Astrocyte of the cerebellum (primary cell): ENCODE data around the gene MTMR1.
A peak's percentile ranks its signal among the peaks of the same experiment; 100 is the strongest.

ENCODE experiments used
- DNase-seq: peaks from one replicate; pipeline ENCODE4 v3.0.0-alpha.2; 2011; ENCODE audit warnings: low read depth
- H3K4me3 ChIP-seq: 2 replicates; pipeline ENCODE4 v1.5.1; 2011; ENCODE audit warnings: mild to moderate bottlenecking, low read depth, low read length, moderate library complexity
- in situ Hi-C: cut with HindIII; loops from 2 replicates; pipeline ENCODE4 v1.10.0; 2017; ENCODE audit warnings: low sequenced_read_pairs
- TF ChIP-seq, protein P1 (sequence below): IDR thresholded peaks from 2 replicates; pipeline ENCODE4 v1.5.1; 2012; ENCODE audit warnings: low read length, low read depth, moderate library complexity, mild to moderate bottlenecking; ENCODE audit errors: missing control alignments

MTMR1 gene

DNA sequence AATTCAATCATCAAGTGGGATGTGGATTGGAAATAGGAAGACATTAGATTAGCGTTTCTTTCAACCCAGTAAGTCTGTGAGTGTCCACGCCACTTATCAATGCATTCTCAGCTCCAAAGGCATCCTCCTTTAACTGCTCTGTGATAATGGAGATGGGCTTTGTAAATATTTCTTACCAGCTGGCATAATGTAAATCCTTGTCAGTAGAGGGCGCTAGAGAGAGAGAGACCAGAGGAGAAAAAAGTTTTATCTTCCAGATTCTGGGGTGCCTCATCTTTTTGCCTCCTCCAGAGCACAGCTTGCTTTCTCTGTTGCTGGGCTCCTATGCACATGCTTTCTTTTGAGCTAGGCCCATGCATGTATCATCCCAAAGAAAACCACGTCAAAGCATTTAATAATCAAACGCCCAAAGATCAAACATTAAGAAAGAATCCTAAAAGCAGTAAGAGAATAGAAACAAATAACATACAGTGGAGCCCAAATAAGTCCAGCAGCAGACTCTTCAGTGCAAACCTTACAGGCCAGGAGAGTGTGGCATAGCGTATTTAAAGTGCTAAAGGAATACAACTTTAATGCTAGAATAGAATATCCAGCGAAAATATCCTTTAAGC is 9.6 kb upstream of the MTMR1 start:
- no peak overlapping the region for H3K4me3 ChIP-seq
- DNase-seq, result no peak
- in situ Hi-C loops, result no loop called here
- TF ChIP-seq, protein P1, sequence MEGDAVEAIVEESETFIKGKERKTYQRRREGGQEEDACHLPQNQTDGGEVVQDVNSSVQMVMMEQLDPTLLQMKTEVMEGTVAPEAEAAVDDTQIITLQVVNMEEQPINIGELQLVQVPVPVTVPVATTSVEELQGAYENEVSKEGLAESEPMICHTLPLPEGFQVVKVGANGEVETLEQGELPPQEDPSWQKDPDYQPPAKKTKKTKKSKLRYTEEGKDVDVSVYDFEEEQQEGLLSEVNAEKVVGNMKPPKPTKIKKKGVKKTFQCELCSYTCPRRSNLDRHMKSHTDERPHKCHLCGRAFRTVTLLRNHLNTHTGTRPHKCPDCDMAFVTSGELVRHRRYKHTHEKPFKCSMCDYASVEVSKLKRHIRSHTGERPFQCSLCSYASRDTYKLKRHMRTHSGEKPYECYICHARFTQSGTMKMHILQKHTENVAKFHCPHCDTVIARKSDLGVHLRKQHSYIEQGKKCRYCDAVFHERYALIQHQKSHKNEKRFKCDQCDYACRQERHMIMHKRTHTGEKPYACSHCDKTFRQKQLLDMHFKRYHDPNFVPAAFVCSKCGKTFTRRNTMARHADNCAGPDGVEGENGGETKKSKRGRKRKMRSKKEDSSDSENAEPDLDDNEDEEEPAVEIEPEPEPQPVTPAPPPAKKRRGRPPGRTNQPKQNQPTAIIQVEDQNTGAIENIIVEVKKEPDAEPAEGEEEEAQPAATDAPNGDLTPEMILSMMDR, result peak; percentile 32

DNA sequence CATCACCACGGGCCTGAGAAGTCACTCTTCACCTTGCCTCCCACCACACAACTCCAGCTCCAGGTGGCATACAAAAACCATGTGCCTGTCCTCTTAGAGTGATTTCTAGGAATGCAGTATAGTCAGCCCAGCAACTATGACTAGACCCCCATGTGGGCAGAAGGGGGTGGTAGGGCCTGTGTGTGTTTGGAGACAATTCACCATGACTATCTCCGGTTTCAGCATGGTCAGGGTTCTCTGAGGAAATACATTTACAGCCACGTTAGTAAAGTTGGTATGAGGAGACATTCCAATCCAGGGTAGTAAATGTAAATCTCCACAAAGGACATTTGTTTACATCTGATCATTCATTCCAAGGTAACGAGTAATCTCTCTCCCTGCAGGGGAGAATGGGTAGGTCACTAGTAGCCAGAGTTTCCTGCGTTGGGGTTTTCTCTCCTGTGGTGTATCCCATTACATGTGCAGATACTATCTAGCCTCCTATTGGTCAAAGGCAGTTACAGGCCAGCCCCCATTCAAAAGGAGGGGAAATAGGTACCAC is 4.2 kb upstream of the MTMR1 start:
- in situ Hi-C loops, result no loop called here
- TF ChIP-seq, protein P1, result no peak
- H3K4me3 ChIP-seq, result no peak overlapping the region
- DNase-seq, result peak; percentile 86

GRCh38 chrX:150690126-150690525 is 3.1 kb upstream of the MTMR1 start:
- peak; percentile 92 for DNase-seq
- TF ChIP-seq, protein P1, result no peak
- in situ Hi-C loops, result no loop called here
- no peak overlapping the region for H3K4me3 ChIP-seq

GRCh38 chrX:150692296-150692695 is 900 bp upstream of the MTMR1 start:
- H3K4me3 ChIP-seq, result no peak overlapping the region
- in situ Hi-C loops, result no loop called here
- DNase-seq, result no peak
- TF ChIP-seq, protein P1, result no peak

DNA sequence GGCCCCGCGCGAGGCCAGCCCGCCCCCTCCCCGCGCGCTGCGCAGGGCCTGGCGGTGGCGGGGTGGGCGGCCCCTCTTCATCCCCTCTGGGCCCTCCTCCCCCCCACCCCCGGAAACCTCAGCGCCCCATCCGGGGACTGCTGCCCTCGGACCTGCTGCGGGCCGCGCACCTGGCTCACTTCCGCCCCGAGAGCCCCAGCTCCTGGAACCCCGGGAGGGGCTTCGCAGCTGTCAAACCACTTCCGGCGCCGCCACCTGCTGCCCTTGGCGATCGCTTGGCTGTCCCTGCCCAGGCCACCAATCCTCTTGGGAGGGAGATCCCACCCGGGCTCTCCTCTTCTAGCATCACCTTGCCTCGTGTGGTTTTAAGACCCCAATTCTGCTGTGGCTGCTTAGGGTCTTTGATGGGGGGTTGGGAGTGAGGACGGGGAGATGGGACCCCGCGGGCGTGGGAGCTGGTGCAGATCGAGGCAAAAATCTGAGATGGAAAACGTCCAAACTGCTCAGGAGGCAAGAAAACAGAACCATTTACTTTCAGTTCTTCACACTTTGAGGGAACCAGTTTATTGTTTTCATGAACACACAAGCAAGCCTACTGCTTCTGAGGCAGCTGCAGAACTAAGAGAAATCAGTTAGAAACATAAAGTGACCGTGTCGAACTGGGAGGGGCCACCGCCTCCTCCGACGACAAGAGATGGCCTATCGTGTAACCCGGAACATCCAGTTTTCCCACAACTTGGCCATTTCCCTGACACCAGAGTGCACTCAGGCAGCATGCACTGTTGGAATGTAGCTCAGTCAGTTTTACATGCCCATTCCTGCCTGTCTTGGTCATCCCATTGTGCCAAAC is 754 bp downstream of the MTMR1 start:
- TF ChIP-seq, protein P1, result no peak
- peak overlapping the region; percentile 50 for H3K4me3 ChIP-seq
- peak; percentile 15 for DNase-seq
- in situ Hi-C loops, result no loop called here

- TF ChIP-seq, protein P1, result no peak
- no peak for DNase-seq
- in situ Hi-C loops, result no loop called here
- no peak overlapping the region for H3K4me3 ChIP-seq
Measured at GRCh38 chrX:150694738-150695410, 1.7 kb downstream of the MTMR1 start.
